Hypothalamus (tissue), 51 donors: ENCODE results near the gene GBGT1.
A peak's percentile ranks its signal among the peaks of the same experiment; 100 is the strongest.

Experiments
- DNase-seq, 51 donors: peaks; one replicate each; lab custom pipeline; 2025; lab: John Stamatoyannopoulos, UW

The GBGT1 gene

DNA sequence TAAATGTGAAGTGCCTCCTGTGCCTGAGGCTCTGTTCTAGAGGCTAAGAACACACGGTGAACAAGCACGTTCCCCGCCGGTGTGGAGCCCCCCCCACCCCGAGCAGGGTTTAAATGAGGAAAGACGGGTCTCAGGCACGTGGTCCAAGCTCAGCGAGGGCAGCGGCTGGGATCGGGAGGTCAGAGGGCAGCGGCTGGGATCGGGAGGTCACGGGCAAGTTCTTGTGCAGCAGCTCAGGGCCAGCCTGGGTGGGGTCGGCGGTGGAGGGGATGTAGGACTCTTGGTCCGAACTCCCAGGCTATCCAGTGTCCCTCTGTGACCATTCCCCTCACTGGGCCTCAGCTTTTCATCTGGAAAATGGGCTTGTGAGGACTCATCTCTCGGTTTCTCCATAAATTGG lies 2.7 kb upstream of the GBGT1 start:
- no peak for DNase-seq

DNA sequence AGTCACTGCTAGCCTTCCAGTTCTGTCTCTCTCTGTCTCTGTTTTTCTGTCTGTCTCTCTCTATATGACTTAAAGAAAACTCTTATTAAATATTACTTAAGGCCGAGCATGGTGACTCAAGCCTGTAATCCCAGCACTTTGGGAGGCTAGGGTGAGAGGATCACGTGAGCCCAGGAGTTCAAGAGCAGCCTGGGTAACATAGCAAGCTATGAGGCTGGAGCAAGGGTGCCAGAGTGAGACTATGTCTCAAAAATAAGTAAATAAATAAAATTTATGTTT lies 1.7 kb upstream of the GBGT1 start:
- no peak for DNase-seq

DNA sequence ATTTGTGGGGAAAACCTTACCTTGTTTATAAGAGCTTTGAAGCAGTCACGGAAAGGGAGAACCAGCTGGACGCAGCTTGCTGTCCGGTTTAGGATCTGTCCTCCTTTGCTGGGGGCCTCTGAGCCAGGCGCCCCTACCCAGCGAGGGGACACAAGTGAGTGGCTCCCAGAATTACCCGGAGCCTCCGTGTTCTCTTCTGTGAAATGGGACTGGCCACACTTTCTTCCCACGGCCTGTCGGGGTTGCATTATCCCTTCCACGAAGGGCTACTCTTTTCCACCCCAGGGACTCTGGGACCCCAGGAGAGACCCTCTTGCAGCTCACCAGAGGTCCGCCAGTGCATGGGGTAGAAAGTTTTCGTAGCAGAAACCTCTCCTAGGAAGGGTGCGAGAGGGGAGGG lies 477 bp upstream of the GBGT1 start:
- DNase-seq: no peak

DNA sequence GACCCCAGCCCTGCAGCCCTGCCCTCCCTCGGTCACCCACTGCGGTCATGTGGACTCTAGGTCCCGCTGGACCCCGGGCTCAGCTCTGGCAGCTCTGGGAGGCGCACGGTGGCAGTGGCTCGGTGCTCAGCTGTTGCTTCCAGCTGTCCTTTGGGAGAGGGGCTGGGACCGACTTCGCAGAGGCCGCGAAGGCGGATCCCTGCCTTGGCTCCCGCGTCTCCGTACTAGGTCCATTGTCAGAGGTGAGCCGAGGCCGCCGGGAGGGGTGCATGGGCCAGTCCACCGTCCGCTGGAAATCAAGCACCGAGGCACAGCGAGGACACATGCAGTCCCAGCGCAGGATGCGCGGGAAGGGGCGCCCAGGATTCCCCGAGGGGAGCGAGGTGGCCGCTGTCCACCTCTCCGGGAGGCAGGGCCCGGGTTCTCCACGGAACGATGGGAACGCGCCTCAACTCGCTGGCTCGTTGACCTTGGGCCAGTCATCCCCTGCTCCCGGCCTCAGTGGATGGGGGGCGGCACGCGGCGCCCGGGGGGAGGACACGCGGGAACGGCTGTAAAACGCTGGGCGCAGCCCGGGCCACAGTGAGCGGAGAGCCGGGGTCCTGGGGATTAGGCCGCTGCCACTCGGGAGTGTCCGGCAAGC lies 732 bp downstream of the GBGT1 start:
- no peak for DNase-seq

DNA sequence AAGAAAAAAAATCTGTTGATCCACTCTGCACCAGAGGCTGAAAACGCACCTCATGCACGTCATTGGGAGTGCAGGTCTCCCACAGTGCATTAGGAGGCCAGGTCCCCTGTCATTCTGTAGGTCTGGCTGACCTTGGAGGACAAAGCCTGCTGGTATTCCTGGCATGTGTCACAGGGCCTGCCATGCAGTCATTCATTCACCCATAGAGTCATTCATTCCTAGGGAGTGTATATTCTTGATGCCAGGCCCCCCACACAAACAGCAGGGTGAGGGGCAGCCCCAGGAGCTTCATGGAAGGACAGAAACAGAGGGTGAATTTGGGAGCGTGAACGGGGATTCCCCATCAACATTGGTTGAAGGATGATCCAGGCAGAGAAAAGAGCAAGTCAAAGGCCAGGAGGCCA lies 2.2 kb downstream of the GBGT1 start:
- DNase-seq: no peak

DNA sequence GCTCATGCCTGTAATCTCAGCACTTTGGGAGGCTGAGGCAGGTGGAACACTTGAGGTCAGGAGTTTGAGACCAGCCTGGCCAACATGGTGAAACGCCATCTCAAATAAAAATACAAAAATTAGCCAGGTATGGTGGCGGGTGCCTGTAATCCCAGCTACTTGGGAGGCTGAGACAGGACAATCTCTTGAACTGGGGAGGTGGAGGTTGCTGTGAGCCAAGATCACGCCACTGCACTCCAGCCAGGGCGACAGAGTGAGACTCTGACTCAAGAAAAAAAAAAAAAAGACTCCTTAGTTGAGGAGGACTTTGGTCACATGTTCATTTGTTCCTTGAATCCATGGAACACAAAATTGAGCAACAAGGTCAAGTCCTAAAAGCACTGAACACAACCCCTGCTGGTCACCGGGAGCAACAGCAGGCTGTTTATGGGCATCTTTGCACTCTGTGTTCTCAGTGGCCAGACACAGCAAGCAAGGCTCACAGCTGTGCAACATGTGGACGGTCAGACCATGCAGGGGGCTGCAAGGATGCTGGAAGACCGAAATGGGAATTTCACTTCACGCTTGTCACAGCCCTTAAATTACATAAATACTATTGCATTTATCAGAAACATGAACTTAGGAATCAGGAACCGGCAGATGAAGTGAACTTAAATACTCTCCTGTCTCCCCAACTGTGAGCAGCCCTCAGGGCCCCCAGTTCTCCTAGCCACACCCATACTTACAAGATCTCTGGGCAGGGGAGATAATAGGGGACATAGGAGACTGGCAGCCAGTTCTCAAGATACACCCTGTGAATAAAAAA lies 2.8 kb downstream of the GBGT1 start:
- DNase-seq: peak in 19 of 51 donors; percentile 17 to 56 (median 36)

DNA sequence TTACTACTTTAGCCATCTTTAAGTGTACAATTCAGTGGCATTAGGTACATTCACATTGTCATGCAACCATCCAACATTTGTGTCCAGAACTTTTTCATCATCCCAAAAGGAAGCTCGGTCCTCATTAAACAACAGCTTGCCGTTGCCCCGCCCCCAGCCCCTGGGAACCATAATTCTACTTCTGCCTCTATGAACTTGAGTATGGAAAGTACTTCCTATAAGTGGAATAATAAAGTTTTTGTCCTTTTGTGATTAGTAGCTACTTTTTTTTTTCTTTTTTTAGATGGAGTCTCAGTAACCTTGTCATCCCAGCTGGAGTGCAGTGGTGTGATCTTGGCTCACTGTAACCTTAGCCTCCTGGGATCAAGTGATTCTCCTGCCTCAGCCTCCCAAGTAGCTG lies 5.0 kb downstream of the GBGT1 start:
- DNase-seq: no peak

DNA sequence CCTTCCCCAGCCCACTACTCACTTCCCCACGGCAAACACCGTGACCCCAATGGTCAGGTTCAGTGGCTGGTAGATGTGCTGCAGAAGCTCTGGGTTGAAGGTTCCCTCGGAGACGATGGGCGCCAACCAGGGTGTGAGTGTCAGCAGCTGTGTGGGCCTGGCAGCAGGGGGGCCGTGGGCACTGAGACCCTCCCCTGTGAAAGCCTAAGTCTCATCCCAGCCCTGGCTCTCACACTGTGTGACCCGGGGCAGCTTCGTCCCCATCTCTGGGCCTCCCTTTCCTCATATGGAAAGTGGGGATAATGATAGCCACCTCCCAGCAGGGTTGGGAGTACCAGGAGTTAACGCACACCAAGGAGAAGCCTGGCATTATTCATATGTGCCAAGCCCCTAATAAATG lies 8.6 kb downstream of the GBGT1 start:
- DNase-seq: no peak

DNA sequence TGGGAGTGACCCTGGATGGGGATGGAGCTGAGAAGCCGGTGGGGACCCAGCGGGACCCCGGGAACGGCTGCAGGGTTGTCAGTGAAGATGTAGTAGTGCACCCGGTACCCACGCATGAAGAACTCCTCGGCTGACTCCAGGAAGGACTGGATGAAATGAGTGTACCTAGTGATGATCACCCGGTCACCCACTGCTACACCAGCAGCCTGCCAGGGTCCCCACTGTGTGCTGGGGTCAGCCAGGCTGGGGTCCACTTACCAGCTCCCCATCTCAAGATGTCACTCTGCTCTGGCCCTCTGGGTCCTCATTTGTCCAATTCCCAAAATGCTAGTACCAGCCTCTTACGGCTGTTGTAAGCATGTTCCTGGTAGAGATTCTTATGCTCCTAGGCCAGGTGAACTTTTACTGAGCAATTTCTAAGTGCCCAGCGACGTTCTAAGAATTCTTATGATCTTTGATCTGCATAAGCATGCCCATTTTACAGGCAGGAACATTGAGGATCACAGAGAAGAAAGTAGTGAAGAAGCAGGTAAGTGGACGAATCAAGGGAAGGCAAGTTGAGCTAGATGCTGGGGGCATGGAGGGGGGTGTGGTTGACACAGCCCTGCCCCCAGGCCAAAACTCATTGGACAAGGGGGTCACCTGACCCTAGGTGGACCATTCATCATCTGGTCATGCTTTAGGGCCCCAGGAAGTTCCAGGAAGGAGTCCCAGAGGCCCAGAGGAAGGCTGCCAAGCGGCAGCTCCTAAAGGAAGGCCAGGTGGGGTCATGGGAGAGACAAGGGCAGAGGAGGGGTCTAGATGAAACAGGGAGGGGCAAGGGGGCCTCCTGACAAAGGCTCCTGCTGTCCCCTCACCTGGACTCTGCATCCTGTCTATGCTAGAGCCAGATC lies 9.4 kb downstream of the GBGT1 start:
- no peak for DNase-seq

DNA sequence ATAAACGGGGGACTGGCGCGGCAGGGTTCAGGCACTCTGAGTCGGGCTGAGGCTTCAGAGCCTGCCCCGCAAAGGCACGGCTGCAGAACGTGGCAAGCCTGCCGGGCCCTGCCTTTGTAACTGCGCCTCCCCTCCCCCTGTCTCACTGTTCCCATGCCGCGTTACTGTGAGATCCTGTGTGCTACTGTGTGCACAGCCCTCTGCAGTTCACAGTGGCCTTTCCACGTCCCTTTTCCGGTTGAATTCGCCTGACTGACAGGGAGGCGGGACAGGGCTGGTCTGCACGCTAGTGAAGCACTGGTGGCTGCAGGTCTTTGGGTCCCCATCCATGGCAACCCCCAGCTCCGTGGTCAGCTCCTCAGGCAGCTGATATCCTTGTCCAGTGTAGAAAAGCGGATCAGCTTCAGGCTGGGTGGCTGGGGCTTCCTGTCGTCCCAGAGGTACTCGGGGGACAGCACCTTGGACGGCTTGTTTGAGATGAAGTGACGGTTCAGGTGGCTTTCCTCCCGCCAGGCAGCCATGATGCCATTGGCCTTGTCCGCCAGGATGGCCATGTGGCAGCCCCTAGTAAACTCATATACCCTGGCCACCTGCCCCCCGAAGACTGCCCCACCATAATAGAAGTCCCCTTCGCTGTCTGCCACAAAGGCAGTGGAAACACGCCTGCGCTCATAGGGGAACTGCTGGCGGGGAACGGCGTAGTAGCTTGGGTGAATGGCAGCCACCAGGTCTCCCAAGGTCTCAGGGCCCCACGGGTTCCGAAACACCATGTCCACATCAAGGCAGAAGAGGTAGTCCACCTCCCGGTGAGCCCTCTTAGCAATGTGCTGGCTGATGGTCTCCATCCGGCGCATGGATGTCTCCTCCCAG lies 10.3 kb downstream of the GBGT1 start:
- DNase-seq: no peak

DNA sequence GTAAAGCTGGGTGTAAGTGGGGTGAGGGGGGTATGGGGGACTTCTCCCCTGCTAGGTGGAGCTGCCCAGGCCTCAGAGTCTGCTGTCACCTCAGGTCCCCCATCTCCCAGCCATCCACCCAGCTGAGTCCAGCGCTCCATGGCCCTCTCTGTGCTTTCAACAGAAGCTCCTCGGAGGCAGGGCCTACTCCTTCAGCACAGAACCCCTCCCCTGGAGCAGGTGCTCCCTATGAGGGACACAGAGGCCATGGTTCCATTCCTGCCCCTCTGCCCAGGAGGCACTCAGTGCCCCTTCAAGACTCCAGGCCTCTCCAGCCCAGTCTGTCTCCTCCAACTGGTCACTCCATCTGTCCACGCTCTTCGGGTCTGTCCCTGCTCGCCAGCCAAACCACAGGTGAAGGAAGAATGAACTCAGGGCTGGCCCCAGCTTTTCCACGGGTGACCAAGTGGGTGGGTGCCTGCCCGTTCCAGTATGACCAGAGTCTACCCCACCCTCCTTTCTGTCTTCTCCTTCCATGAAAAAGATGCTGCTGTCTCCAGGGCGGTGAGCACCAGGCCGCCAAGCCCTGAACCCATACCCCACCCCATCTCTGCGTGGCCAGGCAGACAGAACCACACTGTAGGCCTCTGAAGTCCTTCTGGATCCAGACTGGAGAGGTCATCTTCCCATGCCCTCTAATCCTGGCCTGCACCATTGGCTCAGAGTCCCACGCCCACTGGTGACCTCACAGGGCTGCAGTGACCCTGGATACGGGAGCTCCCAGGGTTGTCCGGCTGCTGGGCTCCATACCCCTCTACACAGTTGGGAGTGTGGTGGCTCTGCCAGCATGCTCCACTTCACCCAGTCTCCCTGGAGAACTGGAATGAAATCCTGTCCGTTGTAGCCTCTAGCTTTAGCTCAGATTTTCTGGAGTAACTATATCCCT lies 11.9 kb downstream of the GBGT1 start:
- DNase-seq: no peak

DNA sequence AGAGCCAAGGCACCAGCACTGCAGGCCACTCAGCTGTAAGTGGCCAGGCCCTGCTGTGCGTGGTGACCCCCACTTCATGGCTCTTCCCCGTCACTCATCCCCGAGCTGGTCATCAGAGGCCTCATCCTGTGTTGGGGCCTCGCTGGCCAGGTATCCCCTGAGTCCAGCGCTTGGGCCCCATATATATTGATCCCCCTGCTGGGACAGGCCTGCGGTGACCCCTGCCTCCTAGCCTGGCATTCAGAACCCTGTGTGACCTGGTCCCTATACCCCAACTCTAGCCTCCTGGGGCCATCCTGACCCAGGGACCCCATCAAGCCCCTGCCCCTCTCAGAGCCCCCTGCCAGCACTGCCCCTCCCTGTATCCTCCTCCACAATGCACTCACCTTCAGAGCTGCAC lies 12.7 kb downstream of the GBGT1 start:
- DNase-seq: no peak

DNA sequence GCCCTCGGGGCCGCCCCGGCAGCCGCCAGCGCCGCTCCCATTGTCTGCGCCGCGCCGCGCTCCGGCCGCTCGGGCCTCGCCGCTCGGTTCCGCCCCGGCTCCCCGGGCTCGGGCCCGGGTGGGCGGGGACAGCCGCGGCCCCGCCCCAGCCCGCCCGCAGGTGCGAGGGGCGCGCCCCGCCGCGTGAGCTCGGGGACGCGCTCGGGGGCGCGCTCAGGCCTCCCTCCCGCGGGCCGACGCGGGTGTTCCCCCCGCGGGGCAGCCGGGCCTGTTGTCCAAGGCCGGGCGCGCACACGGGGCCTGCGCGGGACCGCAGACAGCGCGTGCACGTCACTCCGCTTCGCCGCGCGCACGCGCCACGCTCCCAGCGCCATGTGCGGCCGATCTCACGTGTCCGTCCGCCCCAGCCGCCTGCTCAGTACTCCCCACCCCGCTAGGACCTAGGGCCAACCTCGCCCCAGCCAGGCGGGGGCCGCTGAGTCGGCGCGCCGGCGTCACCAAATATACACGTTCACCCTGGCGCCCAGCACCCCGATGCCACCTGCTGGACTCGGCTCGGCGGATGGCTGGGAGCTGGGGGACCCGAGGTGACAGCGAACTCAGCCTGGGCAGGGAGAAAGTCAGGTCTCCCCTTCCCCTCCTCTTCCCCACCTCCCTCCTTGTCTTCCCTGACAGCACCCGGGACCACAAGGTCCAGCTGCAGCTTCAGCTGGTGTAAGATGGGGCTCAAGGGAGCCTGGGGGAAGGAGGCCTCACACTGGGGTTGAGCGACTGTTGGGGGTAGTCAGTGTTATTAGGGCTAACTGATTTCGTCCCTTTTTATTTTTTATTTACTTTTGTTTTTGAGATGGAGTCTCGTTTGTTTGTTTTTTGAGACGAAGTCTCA lies 14.3 kb downstream of the GBGT1 start:
- peak in 49 of 51 donors; percentile 27 to 90 (median 78) for DNase-seq

DNA sequence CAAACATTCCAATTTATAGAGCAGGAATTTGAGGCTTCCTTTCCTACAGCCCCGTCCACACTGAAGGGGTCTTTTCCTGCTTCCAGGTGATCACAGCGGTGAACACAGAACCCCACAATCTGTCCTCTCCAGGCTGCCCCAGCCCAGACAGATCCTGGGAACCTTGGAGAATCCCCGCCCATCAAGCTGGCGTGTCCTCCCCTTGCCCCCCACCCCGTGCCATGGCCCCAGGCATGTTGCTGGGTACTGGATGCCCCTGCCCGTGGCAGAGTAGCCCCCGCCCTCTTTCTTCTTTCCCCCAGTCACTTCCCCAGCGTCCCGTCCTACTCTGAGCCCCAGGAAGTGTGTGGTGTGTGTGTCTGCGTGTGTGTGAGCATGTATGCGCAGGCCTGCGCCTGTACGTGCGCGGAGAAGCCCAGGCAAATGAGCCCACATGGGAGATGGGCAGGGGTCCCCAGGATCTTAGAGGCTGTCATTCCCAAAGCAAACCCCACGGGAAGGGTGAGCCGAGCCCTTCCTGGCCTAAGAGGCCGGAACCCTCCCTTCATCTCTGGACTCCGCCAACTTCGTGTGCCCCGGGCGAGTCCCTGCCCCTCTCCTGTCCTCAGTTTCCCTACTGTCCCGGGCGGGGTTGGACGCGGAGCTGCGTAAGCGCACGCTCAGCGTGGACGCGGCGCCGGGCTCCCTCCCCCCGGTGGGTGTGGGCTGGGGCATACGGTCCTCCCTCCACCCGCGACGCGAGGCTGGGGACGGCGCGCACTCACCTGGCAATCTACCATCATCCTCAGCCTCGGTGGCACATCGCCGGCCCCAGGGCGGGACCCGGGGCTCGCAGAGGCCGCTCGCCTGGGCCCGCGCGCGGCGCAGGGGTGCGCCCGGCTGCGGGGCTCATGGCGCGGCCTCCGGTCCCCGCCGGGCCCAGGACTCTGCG lies 15.2 kb downstream of the GBGT1 start:
- DNase-seq: peak in 20 of 51 donors; percentile 23 to 73 (median 50)

DNA sequence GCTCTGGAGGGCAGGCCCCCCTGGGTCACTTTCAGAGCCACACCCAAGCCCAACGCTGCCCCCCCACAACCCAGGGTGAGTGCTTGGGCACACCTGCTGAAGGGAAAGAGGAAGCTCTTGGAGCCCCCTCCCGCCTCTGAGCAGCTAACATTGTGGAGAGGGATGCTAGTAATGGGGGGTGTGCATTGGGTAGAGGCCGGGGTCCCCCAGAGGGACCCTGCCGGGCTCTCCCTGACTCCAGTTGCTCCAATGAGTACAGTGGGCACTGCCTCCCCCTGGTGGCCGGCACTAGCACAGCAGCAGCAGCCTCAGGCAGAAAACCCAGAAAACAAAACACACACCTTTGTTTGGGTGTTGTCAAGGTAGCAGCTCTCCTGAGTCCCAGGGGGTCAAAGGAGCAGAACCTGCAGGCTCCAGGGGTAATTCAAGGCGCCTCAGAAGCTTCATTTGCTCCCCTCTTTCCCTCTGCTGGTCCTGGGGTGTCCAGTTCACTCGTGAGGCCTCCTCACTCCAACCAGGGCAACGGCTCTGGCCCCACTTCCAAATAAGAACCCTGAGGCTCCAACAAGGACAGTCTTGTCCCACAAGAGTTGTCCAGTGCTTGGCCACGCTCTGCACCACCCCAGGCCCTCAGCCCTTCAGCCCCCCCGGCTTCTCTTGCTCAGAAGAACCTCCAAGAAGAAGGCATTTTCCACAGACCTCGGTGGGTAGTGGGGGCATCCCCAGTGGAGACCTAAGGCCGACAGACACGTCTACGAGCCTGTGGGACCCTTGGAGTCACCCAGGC lies 16.1 kb downstream of the GBGT1 start:
- peak in 46 of 51 donors; percentile 28 to 92 (median 64) for DNase-seq

DNA sequence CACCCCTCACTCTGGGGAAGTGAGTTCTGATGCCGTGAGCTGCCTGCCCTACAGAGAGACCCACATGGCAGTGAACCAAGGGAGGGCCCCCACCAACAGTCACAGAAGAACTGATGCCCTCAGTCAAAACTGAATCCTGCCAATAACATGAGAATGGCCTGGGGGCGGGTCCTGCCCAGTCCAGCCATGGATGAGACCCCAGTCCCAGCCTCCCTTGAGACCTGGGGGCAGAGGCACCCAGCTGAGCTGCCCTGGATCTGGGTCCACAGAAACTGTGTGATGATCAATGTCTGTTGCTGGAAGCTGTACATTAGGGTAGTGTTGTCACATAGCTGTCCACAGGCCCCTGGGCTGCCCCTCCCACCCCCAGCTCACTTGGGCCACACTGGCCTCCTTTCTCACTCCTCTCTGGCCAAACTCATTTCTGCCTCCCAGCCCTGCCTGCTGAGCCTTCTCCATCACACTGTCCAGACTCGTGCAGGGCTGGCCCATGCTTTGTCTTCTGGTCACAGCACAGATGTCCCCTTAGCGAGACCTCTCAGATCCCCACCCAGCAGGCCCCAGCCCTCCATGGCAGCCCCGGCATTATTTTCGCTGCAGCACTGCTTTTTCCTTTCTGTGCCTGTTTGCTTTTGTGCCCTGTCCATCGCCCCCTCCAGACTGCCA lies 16.8 kb downstream of the GBGT1 start:
- no peak for DNase-seq
